ENCODE data around the gene CRHR1.

CRHR1 gene

DNA sequence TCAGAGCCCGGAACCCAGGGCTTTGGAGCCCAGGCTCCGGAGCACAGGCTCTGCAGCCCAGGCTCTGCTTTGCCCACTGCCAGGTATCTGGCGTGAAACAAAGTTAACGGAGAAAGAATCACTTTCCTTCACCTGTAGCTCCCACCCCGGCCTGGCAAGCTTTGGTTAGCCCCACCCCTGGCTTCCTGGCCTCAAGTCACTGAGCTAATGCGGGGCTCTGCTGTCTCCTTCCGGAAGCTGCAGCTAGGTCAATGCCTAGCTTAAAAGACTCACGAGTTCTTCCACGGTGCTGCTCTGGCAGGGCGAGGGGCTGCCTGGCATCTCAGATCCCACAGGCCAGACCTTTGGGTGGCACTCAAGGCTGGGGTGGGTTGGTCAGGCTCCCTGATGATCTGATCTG is 39.5 kb downstream of the CRHR1 start:
- Histone ChIP-seq H3K4me3 (ENCODE audit: low read length in 2 of 2) (no peak overlapping the region), H3K27me3 (ENCODE audit: control insufficient read depth in 1 of 2, insufficient read depth in 2 of 2, low read length in 2 of 2) (peaks cover 0 to 5% of the 10 kb centered on the region in 2 donors), H3K36me3 (ENCODE audit: control insufficient read depth in 2 of 2, insufficient read depth in 2 of 2, low read length in 2 of 2) (no peaks in the 10 kb centered on the region), H3K9ac (ENCODE audit: low read length in 2 of 2) (no peak overlapping the region), H3K9me3 (ENCODE audit: control insufficient read depth in 2 of 2, low read length in 2 of 2) (no peaks in the 10 kb centered on the region), H3K27ac (ENCODE audit: low read length) (no peak overlapping the region), H3K4me1 (ENCODE audit: control insufficient read depth, insufficient read depth, low read length) (no peaks in the 10 kb centered on the region)

DNA sequence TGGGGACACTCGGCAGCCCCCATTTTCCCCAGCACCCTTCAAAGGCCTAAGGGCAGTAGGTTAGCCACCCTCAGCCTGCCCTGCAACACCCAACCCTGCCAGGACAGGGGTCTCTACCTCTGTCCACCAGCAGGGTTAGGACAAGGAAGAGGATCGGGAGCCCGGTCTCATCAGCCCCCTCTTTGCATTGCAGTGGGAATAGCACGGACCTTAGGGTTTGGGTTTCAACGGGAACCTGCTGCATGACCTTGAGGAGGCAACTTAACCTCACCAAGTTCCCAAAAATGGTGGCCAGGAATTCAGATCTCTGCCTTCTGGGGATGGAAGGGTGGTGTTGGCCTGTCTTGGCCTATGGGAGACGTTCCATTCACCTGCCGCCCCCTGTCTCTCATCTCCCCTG is 40.4 kb downstream of the CRHR1 start:
- Histone ChIP-seq H3K9me3 (ENCODE audit: control insufficient read depth in 2 of 2, low read length in 2 of 2) (no peaks in the 10 kb centered on the region), H3K4me1 (ENCODE audit: control insufficient read depth, insufficient read depth, low read length) (no peaks in the 10 kb centered on the region), H3K9ac (ENCODE audit: low read length in 2 of 2) (no peak overlapping the region), H3K4me3 (ENCODE audit: low read length in 2 of 2) (no peak overlapping the region), H3K36me3 (ENCODE audit: control insufficient read depth in 2 of 2, insufficient read depth in 2 of 2, low read length in 2 of 2) (no peaks in the 10 kb centered on the region), H3K27ac (ENCODE audit: low read length) (no peak overlapping the region), H3K27me3 (ENCODE audit: control insufficient read depth in 1 of 2, insufficient read depth in 2 of 2, low read length in 2 of 2) (peaks cover 0 to 9% of the 10 kb centered on the region in 2 donors)

DNA sequence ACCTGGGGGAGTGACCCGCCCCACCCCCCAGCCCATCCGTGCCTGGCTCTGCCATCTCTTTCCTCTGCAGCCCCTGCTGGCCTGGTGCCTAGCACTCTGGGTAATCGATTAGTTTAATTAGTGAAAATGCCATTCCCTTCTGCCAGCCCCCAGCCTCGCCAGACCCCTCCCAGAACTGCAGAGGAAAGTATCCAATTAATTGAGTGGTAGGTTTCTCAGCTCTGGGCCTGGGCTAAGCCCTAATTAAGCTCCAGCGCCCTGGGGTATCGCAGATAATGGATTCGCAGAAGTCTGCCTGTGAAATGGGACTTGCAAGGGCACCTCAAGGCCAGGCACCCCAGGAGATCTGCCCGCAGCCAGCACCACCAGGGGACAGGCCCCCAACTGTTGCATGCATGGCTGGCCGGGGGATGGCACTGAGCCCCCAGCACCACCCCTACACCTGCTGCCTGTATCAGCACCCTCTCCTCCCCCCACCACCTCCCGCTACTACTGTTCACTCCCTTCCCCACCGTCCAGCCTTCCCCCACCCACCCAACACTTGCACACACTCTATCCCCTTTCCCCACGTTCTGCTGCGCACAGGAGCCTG is 40.9 kb downstream of the CRHR1 start:
- no peak overlapping the region for H3K27ac ChIP-seq (ENCODE audit: low read length)
- H3K27me3 ChIP-seq (ENCODE audit: control insufficient read depth in 1 of 2, insufficient read depth in 2 of 2, low read length in 2 of 2) = peaks cover 0 to 9% of the 10 kb centered on the region in 2 donors
- H3K9ac ChIP-seq (ENCODE audit: low read length in 2 of 2) = no peak overlapping the region

DNA sequence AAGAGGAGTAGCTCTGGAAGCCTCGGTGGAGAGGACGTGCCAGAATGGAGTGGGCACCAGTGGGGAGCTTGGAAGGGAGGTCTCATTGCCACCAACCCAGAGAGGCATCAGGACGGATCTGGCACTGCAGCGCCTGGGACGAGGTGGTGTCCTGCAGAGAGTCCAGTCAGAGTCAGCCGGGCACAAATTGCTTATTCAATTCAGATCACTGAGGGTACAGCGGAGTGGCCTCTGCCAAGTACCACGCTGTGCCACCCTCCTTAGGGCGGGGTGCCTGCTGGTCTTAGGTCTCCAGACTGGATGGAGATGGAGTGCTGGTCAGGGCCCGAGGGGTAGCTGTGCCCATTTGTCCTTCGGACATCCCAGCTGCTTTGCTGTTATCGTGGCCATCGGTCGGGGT is 41.7 kb downstream of the CRHR1 start:
- Histone ChIP-seq H3K9ac (ENCODE audit: low read length in 2 of 2) (no peak overlapping the region), H3K27ac (ENCODE audit: low read length) (no peak overlapping the region), H3K36me3 (ENCODE audit: control insufficient read depth in 2 of 2, insufficient read depth in 2 of 2, low read length in 2 of 2) (no peaks in the 10 kb centered on the region), H3K27me3 (ENCODE audit: control insufficient read depth in 1 of 2, insufficient read depth in 2 of 2, low read length in 2 of 2) (peaks cover 0 to 9% of the 10 kb centered on the region in 2 donors), H3K9me3 (ENCODE audit: control insufficient read depth in 2 of 2, low read length in 2 of 2) (no peaks in the 10 kb centered on the region), H3K4me3 (ENCODE audit: low read length in 2 of 2) (no peak overlapping the region), H3K4me1 (ENCODE audit: control insufficient read depth, insufficient read depth, low read length) (no peaks in the 10 kb centered on the region)

More for the DNA sequence above, 40.9 kb downstream of the CRHR1 start:
- Histone ChIP-seq H3K4me1 (ENCODE audit: control insufficient read depth, insufficient read depth, low read length) (no peaks in the 10 kb centered on the region), H3K9me3 (ENCODE audit: control insufficient read depth in 2 of 2, low read length in 2 of 2) (no peaks in the 10 kb centered on the region), H3K4me3 (ENCODE audit: low read length in 2 of 2) (no peak overlapping the region), H3K36me3 (ENCODE audit: control insufficient read depth in 2 of 2, insufficient read depth in 2 of 2, low read length in 2 of 2) (no peaks in the 10 kb centered on the region)

DNA sequence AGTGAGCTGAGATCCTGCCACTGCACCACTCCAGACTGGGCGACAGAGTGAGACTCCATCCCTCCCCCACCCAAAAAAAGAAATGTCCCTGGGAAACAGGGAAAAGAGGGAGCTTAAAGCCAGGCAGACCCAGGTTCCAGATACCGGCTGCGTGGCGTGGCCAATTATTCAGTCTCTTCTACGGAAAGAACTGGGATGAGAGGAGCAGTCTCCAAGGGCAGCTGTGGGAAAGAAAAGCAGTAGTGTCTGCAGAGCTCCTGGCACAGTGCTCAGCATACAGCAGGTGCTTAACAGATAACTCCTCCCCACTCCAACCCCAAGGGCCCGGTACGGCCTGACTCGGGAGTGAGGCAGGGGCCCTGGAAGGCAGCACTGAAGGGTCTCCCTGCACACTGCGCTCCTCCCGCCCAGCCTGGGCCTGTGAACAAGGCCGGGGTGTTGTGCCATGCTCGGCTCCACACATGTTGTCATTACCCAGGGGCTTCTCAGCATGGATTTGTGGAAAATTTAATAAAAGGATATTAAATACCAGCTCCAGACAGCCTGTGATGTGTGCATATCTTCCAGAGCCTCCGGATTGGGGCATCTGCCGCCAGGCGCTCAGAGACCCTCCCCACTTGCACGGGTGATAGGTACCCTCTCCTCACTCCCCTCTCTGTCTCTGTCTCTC is 42.9 kb downstream of the CRHR1 start:
- Histone ChIP-seq H3K4me1 (ENCODE audit: control insufficient read depth, insufficient read depth, low read length) (no peaks in the 10 kb centered on the region), H3K9me3 (ENCODE audit: control insufficient read depth in 2 of 2, low read length in 2 of 2) (no peaks in the 10 kb centered on the region), H3K36me3 (ENCODE audit: control insufficient read depth in 2 of 2, insufficient read depth in 2 of 2, low read length in 2 of 2) (no peaks in the 10 kb centered on the region), H3K27ac (ENCODE audit: low read length) (no peak overlapping the region), H3K9ac (ENCODE audit: low read length in 2 of 2) (no peak overlapping the region), H3K4me3 (ENCODE audit: low read length in 2 of 2) (no peak overlapping the region), H3K27me3 (ENCODE audit: control insufficient read depth in 1 of 2, insufficient read depth in 2 of 2, low read length in 2 of 2) (peaks cover 0 to 7% of the 10 kb centered on the region in 2 donors)

DNA sequence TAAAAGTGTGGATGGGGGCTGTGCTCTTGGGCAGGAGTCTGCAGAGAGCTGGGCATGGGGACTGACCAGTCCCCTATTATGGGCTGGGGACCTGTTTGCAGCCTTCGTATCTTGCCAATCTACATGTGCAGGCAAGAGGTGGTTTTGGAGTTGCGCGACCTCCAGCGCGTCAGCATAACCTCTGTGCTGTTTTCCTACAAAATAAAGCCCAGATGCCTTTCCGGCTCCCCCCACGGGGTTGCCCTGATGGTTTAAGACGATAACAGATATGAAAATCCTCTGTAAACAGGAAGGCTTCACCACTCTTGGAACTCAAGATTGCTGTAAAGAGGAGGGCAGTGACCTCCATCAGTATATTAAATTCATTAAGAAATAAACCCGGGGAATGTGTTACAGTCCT is 44.1 kb downstream of the CRHR1 start:
- Histone ChIP-seq H3K9me3 (ENCODE audit: control insufficient read depth in 2 of 2, low read length in 2 of 2) (no peaks in the 10 kb centered on the region), H3K27me3 (ENCODE audit: control insufficient read depth in 1 of 2, insufficient read depth in 2 of 2, low read length in 2 of 2) (peaks cover 0 to 10% of the 10 kb centered on the region in 2 donors), H3K4me1 (ENCODE audit: control insufficient read depth, insufficient read depth, low read length) (no peaks in the 10 kb centered on the region), H3K27ac (ENCODE audit: low read length) (no peak overlapping the region), H3K4me3 (ENCODE audit: low read length in 2 of 2) (no peak overlapping the region), H3K36me3 (ENCODE audit: control insufficient read depth in 2 of 2, insufficient read depth in 2 of 2, low read length in 2 of 2) (no peaks in the 10 kb centered on the region), H3K9ac (ENCODE audit: low read length in 2 of 2) (no peak overlapping the region)

DNA sequence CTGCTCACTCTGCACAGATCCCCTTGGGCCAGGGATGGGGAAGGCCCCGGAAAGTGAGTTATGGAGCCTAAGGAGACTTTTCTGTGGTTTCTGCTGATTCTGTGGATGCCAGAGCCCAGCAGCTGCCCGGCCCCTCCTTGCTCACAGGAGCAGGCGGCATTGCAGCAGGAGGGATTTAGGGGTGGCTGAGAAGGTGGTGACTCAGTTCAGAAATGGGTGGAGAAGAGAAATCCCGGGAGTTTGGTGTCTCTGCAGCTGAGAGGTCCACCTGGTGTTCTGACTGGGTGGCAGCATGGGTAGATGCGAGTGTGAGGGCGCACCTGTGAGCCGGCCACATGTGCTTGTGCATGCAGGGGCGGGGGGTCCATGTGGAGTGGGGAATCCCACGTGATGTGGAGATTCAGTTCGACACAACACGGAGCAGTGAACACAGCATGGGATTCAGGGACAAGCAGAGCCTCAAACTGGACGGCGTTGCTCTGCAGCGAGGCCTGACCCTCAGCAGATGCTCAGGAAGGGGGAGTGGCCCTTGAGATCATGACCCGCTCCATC is 44.5 kb downstream of the CRHR1 start:
- Histone ChIP-seq H3K9me3 (ENCODE audit: control insufficient read depth in 2 of 2, low read length in 2 of 2) (no peaks in the 10 kb centered on the region), H3K27me3 (ENCODE audit: control insufficient read depth in 1 of 2, insufficient read depth in 2 of 2, low read length in 2 of 2) (peaks cover 0 to 10% of the 10 kb centered on the region in 2 donors), H3K36me3 (ENCODE audit: control insufficient read depth in 2 of 2, insufficient read depth in 2 of 2, low read length in 2 of 2) (no peaks in the 10 kb centered on the region), H3K4me3 (ENCODE audit: low read length in 2 of 2) (no peak overlapping the region), H3K27ac (ENCODE audit: low read length) (no peak overlapping the region), H3K4me1 (ENCODE audit: control insufficient read depth, insufficient read depth, low read length) (no peaks in the 10 kb centered on the region), H3K9ac (ENCODE audit: low read length in 2 of 2) (no peak overlapping the region)

DNA sequence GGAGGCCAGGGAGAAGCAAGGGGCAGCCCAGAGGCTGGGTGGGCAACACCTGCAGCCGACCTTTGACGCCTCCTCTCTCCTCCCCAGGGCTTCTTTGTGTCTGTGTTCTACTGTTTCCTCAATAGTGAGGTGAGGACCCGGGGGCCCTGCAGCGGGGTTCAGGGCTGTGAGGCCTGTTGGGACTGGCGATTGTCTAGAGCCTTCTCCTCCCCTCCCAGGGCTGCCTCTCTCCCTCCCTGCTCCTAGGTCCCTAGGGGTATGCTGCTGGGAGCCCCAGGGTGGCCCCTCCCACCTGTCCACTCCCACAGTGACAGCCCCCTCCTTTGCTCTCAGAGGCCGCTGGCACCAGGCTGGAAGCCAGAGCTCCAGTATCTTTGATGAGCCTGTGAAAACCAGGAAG is 49.8 kb downstream of the CRHR1 start:
- Histone ChIP-seq H3K27ac (ENCODE audit: low read length) (no peak overlapping the region), H3K36me3 (ENCODE audit: control insufficient read depth in 2 of 2, insufficient read depth in 2 of 2, low read length in 2 of 2) (no peaks in the 10 kb centered on the region), H3K27me3 (ENCODE audit: control insufficient read depth in 1 of 2, insufficient read depth in 2 of 2, low read length in 2 of 2) (peaks cover 0 to 10% of the 10 kb centered on the region in 2 donors), H3K9ac (ENCODE audit: low read length in 2 of 2) (no peak overlapping the region), H3K4me1 (ENCODE audit: control insufficient read depth, insufficient read depth, low read length) (no peaks in the 10 kb centered on the region), H3K9me3 (ENCODE audit: control insufficient read depth in 2 of 2, low read length in 2 of 2) (no peaks in the 10 kb centered on the region), H3K4me3 (ENCODE audit: low read length in 2 of 2) (no peak overlapping the region)

DNA sequence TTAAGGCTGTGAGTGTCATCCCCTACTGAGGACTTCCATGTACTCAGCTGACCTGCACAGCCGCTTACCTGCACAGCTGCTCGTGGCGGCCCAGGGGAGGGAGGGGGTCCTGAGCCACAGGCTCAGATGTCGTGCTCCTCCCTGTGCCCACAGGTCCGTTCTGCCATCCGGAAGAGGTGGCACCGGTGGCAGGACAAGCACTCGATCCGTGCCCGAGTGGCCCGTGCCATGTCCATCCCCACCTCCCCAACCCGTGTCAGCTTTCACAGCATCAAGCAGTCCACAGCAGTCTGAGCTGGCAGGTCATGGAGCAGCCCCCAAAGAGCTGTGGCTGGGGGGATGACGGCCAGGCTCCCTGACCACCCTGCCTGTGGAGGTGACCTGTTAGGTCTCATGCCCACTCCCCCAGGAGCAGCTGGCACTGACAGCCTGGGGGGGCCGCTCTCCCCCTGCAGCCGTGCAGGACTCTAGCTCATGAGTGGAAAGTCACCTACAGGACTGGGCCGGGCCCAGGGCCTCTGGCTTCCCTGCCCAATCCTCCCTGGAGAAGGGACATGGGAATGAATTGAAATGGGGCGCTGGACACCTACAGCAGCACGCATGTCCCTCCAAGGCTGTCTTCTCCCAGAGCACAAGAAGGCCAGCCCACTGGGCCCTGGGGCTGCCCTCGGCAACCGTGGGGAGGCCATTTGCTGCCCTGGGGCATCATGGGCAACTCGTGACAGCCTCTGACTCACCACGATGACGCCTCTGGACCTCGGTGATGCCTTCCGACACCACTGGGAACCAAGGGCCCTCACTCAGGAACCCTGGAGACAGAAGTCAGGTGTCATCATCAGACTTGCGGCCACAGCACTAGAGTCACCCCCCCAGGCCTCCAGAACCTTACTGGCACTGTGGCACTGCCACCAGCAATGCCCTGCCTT is 50.6 kb downstream of the CRHR1 start:
- Histone ChIP-seq H3K9me3 (ENCODE audit: control insufficient read depth in 2 of 2, low read length in 2 of 2) (no peaks in the 10 kb centered on the region), H3K27me3 (ENCODE audit: control insufficient read depth in 1 of 2, insufficient read depth in 2 of 2, low read length in 2 of 2) (peaks cover 0 to 7% of the 10 kb centered on the region in 2 donors), H3K27ac (ENCODE audit: low read length) (no peak overlapping the region), H3K36me3 (ENCODE audit: control insufficient read depth in 2 of 2, insufficient read depth in 2 of 2, low read length in 2 of 2) (no peaks in the 10 kb centered on the region), H3K4me1 (ENCODE audit: control insufficient read depth, insufficient read depth, low read length) (no peaks in the 10 kb centered on the region), H3K9ac (ENCODE audit: low read length in 2 of 2) (no peak overlapping the region), H3K4me3 (ENCODE audit: low read length in 2 of 2) (no peak overlapping the region)

DNA sequence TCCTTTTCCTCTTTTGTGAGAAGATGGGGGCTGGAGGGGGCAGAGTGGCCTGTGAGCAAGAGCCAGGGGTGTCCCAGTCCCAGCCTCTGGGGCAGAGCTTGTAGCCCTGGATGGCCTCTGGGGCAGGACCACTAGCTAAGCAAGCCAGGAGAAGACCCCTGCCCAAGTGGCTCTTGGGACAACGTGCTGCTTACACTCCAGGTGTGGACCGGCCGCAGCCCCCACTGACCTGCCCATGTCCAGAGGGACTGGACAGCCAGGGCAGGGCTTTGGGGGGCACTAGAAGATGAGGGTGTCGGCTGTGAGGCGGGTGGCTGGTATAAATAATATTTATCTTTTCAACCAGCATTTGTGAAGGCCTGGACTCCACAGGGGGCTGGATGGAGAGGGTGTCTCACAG is 51.4 kb downstream of the CRHR1 start:
- H3K27ac ChIP-seq (ENCODE audit: low read length) = no peak overlapping the region
- peaks cover 0 to 7% of the 10 kb centered on the region in 2 donors for H3K27me3 ChIP-seq (ENCODE audit: control insufficient read depth in 1 of 2, insufficient read depth in 2 of 2, low read length in 2 of 2)
- no peaks in the 10 kb centered on the region for H3K36me3 ChIP-seq (ENCODE audit: control insufficient read depth in 2 of 2, insufficient read depth in 2 of 2, low read length in 2 of 2)
- H3K9ac ChIP-seq (ENCODE audit: low read length in 2 of 2) = no peak overlapping the region
- no peak overlapping the region for H3K4me3 ChIP-seq (ENCODE audit: low read length in 2 of 2)
- H3K9me3 ChIP-seq (ENCODE audit: control insufficient read depth in 2 of 2, low read length in 2 of 2) = no peaks in the 10 kb centered on the region
- no peaks in the 10 kb centered on the region for H3K4me1 ChIP-seq (ENCODE audit: control insufficient read depth, insufficient read depth, low read length)
